NOMO-1 (cell line): Measurements from ENCODE around the gene ZKSCAN2.
A peak's percentile ranks its signal among the peaks of the same experiment; 100 is the strongest.

Experiments
- DNase-seq, 2 experiments: peaks; one replicate each; lab custom pipeline; 2025; ENCODE audit not compliant: unreplicated experiment in 2 of 2; lab: John Stamatoyannopoulos, UW

ZKSCAN2 gene

DNA sequence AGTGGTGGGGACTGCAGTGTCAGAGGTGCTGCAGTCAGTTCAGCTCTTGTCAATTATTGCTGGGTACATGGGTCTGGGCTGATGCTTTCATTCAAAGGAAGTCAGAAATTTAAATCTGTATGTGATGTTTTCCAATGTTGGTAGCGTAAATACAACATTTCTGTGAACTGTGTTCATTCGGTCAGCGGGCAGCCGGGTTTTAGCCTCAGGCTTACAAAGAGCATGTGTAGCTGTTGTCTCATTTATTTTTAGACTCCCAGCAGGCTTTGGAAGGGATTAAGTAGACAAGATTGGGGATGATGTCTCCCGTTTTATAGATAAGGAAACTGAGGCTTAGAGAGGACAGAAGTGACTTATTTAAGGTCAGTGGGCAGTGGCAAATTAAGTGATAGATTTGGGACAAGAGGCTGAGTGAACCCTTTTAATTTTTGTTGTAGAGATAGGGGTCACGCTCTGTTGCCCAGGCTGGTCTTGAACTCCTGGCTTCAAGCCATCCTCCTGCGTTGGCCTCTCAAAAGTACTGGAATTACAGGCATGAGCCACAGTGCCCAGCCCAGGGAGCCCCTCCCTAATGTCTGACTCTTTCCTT lies 32.8 kb downstream of the ZKSCAN2 start:
- DNase-seq, result no peak

DNA sequence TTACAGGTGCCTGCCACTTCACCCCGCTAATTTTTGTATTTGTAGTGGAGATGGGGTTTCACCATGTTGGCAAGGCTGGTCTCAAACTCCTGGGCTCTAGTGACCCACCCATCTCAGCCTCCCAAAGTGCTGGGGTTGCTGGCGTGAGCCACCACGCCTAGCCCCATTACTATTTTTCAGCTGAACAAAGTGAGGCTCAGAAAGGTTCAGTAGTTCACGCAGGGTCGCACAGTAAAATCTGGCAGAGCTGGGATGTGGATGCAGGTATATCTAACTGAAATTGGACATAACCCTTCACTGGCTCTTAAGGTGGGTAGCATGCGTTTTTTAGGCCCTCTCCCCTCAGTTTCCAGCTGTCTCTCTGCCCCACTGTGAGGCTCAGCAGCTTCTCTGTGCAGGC lies 33.7 kb downstream of the ZKSCAN2 start:
- no peak for DNase-seq

- no peak for DNase-seq
These were observed 34.7 kb downstream of the ZKSCAN2 start for GRCh38 chr16:25222959-25223358.

- no peak for DNase-seq
These were observed 38.4 kb downstream of the ZKSCAN2 start for GRCh38 chr16:25219070-25219737.

DNA sequence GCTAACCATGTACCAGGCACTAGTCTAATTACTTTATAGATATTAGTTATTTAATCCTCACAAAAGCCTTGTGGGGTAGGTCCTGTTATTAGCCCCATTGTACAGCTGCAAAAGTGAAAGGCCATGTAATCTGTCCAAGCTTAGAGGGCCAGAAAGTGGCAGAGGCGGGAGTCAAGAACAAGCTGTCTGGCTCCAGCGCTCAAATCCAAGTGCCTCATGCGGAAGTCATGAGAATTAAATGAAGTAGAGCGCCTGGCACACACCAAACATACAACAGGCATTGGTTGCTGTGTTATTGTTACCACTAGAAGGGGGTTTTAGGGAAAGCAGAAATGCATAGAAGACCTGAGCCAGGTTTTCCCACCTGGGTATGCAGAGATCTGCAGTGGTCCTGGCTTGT lies 39.7 kb downstream of the ZKSCAN2 start:
- no peak for DNase-seq

DNA sequence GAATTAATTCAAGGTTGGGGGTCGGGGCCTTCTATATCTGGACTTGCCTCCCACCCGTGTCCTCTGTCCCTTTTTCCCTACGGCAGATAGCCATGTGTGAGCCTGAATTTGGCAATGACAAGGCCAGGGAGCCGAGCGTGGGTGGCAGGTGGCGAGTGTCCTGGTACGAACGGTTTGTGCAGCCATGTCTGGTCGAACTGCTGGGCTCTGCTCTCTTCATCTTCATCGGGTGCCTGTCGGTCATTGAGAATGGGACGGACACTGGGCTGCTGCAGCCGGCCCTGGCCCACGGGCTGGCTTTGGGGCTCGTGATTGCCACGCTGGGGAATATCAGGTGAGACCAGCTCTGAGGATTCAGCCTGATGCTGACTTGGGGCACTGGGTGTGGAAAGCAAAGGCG lies 40.5 kb downstream of the ZKSCAN2 start:
- DNase-seq, result no peak

DNA sequence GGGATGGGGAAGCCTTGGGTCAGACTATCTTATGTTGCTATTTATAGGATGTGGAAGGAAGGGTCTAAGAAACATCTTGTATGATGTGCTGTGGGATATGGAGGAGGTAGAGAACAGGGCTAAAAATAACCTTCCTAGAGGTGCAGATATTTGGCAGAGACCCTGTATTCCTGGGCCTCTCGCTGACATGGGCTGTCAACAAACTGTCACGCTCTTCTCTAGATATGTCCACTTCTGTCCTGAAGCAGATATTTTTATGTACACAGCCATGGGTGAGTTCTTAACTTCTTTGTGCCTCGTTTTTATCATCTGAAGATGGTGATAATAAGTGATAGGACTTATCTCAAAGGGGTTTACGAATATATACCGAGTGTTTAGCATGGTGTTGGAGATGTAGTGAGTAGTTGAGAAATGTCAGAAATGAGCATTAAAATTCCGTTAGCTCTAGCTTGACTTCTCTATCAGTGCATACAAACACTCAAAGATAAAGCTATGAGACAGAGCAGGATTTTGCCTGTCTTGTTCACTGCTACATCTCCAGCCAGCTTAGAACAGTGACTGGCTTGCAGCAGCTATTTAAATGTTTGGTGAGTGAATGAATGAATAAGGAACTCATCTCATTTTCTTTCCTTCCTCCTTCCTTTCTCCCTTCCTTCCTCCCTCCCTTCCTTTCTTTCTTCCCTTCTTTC lies 43.8 kb downstream of the ZKSCAN2 start:
- no peak for DNase-seq

- no peak for DNase-seq
These were observed 45.0 kb downstream of the ZKSCAN2 start for GRCh38 chr16:25212636-25213035.

- peak; percentile 69 to 83 for DNase-seq
These were observed 46.9 kb downstream of the ZKSCAN2 start for GRCh38 chr16:25210758-25211157.

- DNase-seq, result no peak
These were observed 58.2 kb downstream of the ZKSCAN2 start for GRCh38 chr16:25199457-25199856.

- no peak for DNase-seq
These were observed 59.6 kb downstream of the ZKSCAN2 start for GRCh38 chr16:25198021-25198420.

DNA sequence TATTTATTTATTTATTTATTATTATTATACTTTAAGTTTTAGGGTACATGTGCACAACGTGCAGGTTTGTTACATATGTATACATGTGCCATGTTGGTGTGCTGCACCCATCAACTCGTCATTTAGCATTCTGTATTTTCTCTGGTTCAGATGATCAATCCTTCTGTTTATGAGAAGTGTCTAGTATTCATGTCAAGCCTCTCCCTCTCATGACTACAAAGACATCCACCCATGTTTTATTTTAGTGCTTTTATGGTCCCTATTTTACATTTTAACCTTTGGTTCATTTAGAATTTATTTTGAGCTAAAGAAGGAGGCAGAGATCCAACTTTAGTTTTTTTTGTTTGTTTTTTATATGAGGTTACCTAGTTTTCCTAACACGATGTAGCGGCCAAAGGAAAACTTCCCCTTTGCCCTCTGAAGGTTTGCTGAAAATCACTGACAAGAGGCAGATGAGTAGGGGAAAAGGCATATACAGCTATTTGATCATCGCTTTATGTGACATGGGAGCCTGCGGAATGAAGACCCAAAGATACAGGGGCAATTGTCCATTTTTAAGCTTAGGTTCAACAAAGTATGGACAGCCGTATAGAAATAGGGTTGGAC lies 63.3 kb downstream of the ZKSCAN2 start:
- DNase-seq, result no peak

GRCh38 chr16:25192096-25192495 lies 65.5 kb downstream of the ZKSCAN2 start:
- DNase-seq, result no peak

- DNase-seq, result peak; percentile 3 to 30
These were observed 68.3 kb downstream of the ZKSCAN2 start for GRCh38 chr16:25189305-25189704.

DNA sequence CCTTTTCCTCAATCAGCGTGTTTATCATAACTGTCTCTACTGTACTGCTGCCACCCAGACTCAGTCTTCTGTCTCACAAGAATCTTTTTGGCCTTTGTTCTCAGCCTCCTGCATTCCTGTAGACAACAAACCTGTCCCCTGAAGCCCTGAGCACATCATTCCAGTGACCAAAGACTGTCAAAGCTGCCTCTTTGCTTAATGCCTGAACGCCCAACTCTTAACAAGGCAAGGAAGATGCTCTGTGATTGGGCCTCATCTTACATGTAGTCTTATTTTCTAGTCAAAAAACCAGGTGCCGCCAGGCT lies 70.2 kb downstream of the ZKSCAN2 start:
- DNase-seq, result no peak
